Uterus (tissue), 2 donors: ENCODE data around the gene DUOXA1.
"Not testable (repeated sequence)": the region's sequence is repeated elsewhere in the genome, so short reads cannot be mapped to it uniquely, and the experiment has no call there.

ENCODE experiments used
- POLR2A ChIP-seq, 2 donors: fragments of 450-650 bp; IDR thresholded peaks; one replicate each; pipeline ENCODE4 v1.6.1; 2016; ENCODE audit warnings: antibody characterized with exemption in 2 of 2, mild to moderate bottlenecking in 1 of 2, moderate library complexity in 1 of 2
- TF ChIP-seq, protein P1 (sequence below), 4 experiments: fragments of 200-600 bp in 2 of 4; fragments of 450-650 bp in 2 of 4; sonication (generic) in 2 of 4; IDR thresholded peaks; one replicate each; pipeline ENCODE4 v1.5.1; 2016 to 2019; ENCODE audit warnings: antibody characterized with exemption in 4 of 4, mild to moderate bottlenecking in 2 of 4, moderate library complexity in 1 of 4

DNA sequence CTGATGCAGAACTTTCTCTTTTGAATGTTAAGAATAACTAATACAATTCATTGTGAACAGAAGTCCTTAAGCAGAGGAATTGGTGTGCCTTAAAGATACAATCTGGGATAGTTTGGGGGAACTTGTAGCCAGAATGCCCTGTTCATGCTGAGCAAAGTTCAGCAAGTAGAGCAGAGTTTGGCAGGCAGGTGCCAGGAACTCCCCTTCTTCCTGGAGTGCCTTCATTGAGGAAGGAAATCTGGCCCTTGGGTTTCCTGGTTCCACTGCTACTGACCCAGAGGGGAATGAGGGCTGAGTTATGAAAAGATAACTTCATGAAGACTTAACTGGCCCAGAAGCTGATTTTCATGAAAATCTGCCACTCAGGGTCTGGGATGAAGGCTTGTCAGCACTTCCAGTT lies 56.1 kb downstream of the DUOXA1 start:
- TF ChIP-seq, protein P1, sequence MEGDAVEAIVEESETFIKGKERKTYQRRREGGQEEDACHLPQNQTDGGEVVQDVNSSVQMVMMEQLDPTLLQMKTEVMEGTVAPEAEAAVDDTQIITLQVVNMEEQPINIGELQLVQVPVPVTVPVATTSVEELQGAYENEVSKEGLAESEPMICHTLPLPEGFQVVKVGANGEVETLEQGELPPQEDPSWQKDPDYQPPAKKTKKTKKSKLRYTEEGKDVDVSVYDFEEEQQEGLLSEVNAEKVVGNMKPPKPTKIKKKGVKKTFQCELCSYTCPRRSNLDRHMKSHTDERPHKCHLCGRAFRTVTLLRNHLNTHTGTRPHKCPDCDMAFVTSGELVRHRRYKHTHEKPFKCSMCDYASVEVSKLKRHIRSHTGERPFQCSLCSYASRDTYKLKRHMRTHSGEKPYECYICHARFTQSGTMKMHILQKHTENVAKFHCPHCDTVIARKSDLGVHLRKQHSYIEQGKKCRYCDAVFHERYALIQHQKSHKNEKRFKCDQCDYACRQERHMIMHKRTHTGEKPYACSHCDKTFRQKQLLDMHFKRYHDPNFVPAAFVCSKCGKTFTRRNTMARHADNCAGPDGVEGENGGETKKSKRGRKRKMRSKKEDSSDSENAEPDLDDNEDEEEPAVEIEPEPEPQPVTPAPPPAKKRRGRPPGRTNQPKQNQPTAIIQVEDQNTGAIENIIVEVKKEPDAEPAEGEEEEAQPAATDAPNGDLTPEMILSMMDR (IDR thresholded peaks at IDR 0.05): not testable (repeated sequence)
- TF ChIP-seq POLR2A (IDR thresholded peaks at IDR 0.05): not testable (repeated sequence)
